ENCODE measurements around the gene MATN1.

Gene MATN1

DNA sequence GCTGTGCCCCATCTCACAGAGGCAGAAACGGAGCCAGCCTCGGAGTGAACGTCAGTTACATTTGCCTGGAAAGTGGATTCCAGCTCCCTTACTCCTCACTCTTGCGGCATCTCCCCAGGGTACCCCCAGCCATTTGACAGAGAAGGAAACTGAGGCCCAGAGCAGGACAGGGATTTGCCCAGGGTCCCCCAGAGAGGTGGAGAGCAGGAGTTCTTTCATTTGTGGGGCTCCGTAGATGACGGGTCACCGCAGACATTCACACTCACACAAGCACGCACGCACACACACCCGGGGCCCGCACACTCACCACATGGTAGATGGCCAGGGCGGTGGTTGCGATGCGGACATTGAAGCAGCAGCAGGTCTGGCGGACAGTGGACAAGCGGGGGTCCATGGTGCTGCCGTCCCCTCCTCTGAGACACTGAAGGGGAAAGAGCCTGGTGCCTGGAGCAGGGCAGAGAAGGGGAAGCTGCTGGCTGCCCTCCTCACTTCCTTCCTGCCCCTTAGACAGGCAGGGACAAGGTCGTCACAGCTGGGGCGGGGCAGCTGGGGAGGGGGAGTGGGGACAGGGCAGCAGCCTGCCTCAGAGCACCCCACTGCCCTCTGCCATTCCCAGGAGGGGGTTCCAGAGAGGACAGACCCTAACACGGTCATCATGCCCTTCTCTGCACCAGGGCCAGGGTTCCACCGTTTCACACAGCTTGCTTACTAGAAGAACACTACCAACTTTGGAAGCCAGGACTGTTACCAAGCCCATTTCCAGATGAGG, 34.2 kb upstream of the MATN1 start, which contains the start of gene LAPTM5:
Gene LAPTM5, minus strand, starts transcription at position 423 of the 769 bp plus-strand sequence. Its CDS starts 29 bp downstream, at position 394.
- DNase-seq: no peak

GRCh38 chr1:30756545-30757351, 33.4 kb upstream of the MATN1 start:
- DNase-seq: no peak

DNA sequence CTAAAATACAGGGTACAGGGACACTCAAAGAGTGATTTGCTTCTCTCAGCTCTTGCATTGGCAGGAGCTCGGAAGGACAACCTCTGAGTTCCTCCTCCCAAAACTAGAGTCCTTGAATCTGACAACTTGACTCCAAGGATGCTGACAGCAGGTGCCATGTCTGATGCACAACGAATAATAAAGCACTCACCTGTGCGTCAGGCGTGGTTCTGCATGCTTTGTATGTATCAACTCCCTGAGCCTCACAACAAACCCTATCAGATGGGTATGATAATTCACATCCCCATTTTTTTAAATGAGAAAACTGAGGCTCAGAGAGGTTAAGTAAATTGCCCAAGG, 32.8 kb upstream of the MATN1 start:
- no peak for DNase-seq

- DNase-seq: no peak
Measured at GRCh38 chr1:30755746-30756145, 32.4 kb upstream of the MATN1 start.

DNA sequence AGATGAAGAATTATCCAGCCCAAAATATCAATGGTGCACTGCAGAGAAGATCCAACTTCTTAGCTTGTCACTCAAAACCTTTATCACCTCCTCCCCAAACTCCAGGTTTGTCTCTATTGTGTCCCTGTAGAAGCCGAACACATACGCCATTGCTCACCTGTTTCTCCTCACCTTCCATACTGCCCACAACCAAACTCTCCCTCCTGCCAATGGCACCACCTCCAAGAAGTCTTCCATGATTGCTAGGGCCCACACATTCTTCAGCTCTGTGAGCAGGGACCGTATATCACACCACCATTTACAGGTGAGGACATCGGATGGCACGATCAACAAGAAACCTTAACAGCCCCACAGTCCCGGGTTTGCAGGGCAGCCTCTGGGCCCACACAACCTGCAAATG, 31.9 kb upstream of the MATN1 start:
- no peak for DNase-seq

- no peak for DNase-seq
Measured at GRCh38 chr1:30754684-30755171, 31.3 kb upstream of the MATN1 start.

DNA sequence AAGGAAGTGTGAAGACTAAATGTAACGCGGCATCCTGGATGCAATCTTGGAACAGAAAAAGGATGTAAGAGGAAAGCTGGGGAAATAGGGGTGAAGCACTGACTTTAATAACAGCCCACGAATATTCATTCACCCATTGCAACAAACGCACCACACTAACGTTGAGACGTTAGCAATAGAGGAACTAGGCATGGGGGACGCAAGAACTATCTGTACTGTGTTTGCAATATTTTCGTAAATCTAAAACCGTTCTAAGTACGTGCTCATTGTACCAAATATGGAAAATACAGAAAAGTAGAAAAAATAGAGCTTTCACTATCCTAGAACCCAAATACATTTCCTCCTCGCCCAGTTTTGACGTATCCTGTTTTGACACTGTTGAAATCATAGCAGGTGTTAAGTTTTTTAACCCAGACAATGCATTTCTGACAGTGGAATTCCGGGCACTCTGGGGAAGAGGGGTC, 30.3 kb upstream of the MATN1 start:
- no peak for DNase-seq

GRCh38 chr1:30753118-30753517, 29.7 kb upstream of the MATN1 start:
- DNase-seq: no peak

DNA sequence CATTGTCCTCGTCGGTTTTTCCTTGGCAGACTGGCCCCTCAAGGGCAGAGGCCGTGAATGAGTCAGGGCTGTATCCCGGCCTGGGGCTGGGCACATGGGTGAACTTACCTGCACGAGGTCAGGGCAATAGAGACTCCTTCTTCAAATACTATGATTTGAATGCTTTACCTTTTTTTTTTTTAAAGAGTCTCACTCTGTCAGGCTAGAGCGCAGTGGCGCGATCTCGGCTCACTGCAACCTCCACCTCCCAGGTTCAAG, 29.2 kb upstream of the MATN1 start:
- DNase-seq: no peak

DNA sequence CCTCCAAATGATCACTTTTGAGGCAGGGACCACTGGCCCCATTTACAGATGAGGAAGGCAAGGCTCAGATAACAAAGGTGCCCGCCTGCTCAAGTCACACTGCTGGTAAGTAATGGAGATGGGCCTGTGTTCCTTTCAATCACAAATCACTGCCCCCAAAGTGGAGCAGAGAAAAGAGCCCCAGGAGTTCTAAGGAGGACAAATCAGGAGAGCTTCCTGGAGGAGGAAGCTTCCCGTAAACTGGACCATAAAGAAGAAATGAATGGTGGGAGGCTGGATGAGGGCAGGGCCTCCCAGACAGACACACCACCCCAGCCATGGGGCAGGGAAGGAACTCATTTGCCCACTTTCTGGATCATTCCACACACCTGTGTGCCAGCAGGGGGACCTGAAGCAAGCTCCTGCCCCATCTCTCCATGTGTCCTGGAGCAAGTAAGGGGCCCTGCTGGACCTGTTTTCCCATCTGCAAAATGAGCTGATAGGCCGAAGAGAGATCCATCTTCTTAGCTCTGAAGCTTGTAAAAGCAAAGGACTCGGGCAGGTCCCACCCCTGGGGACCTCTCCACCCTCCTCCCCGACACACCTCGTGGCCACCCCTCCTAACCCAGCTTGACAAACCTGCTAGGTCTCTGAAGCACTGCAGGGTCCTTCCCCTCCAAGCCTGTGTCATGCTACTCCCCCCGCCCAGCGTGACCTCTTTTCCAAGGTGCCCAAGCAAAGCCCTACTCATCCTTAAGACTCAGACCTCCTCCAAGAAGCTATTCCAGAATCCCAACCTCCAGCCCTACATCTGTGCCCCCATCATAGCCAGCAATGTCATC, 28.7 kb upstream of the MATN1 start:
- no peak for DNase-seq

GRCh38 chr1:30750731-30751291, 27.4 kb upstream of the MATN1 start:
- DNase-seq: no peak

DNA sequence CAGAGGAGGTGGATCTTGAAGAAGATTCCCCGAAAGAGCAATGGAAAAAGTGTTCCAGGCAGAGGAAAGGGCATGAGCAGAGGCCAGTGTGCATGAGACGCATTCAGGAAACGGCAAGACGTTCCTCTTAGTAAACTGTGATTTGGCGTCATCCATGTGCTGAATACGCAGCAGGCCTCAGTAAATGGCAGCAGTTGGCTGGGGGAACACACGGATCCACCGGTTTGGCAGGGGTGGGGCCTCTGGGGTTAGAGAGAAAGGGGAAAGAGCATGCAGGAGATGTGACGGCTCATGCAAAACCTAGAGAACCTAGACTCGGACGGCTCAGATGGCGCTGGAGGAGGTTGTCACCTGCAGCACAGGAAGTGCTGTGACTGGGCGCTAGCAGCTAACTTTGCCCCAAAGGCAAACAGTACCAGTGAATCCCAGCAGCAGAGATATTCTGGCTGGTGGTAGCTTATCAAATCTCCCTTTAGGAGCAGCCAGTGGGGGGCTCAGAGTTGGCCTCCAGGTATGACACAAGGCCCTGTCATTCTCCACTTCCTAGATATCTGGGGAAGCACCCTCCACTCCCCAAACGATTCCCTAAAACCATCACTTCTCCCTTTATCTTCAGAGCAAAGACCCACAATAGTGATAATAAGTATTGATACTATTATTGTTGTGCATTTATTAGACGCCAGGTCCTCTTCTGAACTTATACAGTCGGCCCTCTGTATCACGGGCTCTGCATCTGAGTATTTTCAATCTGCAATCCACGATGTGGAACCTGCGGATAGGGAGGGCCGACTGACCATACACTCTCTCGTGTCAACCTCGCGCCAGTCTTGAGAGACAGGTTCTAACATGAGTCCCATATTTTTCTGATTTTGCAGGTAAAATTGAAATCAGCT, 26.6 kb upstream of the MATN1 start:
- no peak for DNase-seq

GRCh38 chr1:30748699-30749401, 25.5 kb upstream of the MATN1 start:
- DNase-seq: no peak

DNA sequence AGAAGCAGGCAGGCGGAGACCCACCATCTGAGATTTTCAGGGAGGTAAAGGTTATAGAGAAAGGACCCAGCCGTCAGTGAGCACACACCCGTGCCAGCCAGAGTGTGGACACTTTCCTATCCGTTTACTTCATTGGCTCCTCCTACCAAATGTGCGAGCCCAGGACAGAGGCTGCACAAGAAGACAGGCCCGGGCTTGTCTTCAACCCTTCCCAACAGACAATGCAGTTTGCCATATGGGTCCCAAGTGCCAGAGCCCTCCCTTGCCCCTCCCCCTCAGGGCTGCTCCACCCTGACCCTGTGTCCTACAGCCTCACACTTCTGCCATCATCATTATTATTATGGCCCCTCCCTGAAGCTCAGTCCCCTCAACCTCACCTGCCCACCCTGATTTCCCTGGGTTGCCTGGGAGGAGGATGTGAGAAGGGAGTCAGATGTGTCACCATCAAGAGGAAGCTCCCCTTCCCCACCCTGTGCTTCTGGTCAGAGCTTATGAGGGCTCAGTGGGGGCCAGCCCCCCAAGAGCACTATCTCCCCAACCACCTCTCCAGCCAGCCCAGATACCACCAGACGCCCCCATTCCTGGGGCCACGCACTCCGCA, 24.8 kb upstream of the MATN1 start:
- DNase-seq: peak; percentile 83

DNA sequence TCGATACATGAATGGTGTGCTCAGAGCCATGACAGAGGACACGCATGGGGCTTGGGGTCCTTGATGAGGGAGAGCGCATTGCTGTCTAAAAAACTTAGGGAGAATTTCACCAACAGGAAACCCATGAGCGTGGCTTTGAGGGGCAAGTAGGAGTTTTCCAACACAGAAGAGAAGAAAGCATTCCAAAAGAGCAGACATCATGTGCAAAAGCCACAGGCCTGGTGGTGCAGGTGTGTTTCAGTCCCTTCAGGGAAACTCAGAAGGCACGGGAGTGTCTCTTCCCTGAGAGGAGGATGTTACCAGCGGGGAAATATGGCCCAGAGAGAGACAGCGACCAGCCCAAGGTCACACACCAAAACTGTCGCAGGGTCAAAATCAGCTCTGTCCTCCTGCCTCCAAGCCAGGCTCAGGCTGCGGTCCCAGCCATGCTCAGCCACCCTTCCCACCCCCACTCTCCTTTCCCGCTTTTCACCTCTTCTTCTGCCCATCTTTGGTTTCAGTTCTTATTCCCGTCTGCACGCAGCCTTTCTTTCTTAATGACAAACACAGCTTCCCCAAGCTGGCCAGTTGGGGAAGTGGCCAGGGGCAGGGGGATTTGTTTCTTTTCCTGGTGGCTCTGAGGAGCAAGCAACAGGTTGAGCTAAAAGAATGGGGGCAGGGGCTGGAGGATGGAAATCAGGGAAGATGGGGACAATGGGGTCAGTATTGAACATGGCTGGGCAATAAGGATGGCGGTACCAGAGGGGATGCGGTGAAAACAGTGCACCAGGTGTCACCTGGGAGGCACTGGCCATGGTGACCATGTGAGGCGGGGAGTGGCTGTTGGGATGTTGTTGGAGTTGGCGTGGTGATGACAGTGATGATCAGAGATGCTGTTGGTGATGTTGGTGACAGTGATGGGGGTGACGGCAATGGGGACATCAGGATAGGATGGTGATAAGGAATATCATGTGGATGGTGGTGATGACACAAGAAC, 23.9 kb upstream of the MATN1 start:
- no peak for DNase-seq

DNA sequence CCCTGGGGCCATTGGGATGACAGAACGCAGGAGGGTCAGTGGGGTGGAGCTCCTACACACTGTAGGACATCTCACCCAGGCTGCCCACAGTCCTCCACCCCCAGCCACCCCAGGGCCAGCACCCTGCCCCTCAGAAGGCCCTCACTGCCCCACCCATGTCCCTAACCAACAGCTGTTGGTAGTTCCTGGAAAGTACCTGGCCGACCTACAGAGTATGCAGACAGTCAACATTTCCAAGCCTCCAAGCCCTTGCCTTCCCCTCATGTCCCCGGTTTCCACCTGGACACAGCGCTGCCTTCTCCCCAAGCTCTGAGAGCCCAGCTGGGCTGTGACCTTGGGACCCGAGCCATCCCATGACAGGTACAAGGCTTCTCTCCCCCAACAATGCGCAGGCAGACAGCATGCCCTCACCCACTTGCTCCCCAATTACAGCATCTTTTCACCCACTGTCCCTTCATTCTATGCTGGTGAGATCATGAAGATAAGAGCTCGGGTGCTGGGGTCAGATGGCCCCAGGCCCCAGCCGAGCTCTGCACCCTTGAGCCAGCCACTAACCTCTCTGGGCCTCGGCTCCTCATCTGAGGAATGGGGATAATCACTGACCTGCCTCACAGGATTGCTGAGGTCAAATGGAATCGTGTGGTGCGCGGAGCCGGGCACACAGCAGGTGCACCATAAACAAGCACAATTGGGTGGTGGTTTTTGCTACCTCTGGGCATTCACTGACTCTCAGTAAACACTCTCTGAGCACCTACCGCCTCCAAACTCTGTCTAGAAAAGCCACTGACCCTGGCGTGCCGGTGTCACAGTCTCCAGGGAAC, 23.0 kb upstream of the MATN1 start:
- DNase-seq: no peak

- no peak for DNase-seq
Measured at GRCh38 chr1:30745834-30746208, 22.4 kb upstream of the MATN1 start.

DNA sequence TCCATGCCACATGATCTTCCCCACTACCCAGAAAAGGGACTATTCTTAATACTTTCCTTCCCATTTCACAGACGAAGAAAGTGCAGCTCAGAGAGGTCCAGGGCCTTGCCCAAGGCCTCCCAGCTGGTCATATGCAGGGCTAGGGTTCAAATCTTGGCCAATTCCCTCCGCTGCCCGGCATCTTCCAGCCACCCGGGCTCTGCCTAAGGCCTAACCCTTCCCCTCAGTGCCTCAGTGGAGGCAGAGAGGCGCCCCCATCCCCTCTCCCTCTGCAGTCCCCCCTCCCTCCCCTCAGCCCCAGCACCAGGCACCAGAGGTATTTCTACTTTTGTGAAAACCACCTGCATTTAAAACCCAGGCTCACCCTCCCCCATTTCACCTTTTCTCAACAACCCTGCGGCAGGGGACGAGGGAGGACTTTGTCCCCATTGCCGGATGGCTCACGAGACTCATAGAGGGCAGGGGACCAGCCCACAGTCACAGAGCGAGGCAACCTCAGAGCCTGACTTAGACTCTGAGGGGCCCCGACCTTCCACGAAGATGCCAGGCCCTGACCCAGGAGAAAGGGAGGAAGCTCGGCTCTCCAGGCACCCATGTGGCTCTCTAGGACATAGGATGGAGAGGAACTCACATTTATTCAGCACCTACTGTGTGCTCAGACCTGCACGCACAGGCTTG, 21.9 kb upstream of the MATN1 start:
- DNase-seq: no peak

All from NCI-H1105 (cell line).